GM23338 (cell line): ENCODE measurements around the gene SLC25A47. TPM values are rescaled to one million over a fixed set of nuclear protein-coding genes. Genes with fewer than 3 reads are reported as not detected.

Experiments
- ATAC-seq: fragments of 200-7000 bp; cut with Tn5 transposase; 3 replicates; pipeline ENCODE4 v1.9.1; 2020
- DNase-seq: peaks from one replicate; pipeline ENCODE4 v3.0.0-alpha.2; 2015; ENCODE audit warnings: low spot score
- H2AFZ ChIP-seq: fragments of 200-600 bp; sonication (generic); 2 replicates; pipeline ENCODE4 v1.8.0; 2016; ENCODE audit warnings: antibody characterized with exemption, mild to moderate bottlenecking, moderate library complexity
- H3F3A ChIP-seq: fragments of 200-600 bp; sonication (generic); replicated peaks from 2 replicates; pipeline ENCODE4 v1.8.0; 2017; ENCODE audit warnings: antibody characterized with exemption, mixed run types, low read depth
- H3K27ac ChIP-seq: fragments of 200-600 bp; sonication (generic); 2 replicates; pipeline ENCODE4 v1.6.1; 2016; ENCODE audit warnings: low read depth
- H3K27me3 ChIP-seq: fragments of 200-600 bp; sonication (generic); 2 replicates; pipeline ENCODE4 v1.8.0; 2016; ENCODE audit warnings: mild to moderate bottlenecking, mixed run types, moderate library complexity; ENCODE audit not compliant: insufficient read depth
- H3K36me3 ChIP-seq: fragments of 200-600 bp; sonication (generic); 2 replicates; pipeline ENCODE4 v1.8.0; 2016; ENCODE audit warnings: mild to moderate bottlenecking; ENCODE audit not compliant: insufficient read depth
- H3K4me1 ChIP-seq: fragments of 200-600 bp; sonication (generic); 2 replicates; pipeline ENCODE4 v1.8.0; 2016; ENCODE audit warnings: mild to moderate bottlenecking, moderate library complexity; ENCODE audit not compliant: insufficient read depth
- H3K4me2 ChIP-seq: fragments of 200-600 bp; sonication (generic); 2 replicates; pipeline ENCODE4 v1.7.1; 2017; ENCODE audit warnings: mixed run types
- H3K4me3 ChIP-seq: fragments of 200-600 bp; sonication (generic); 2 replicates; pipeline ENCODE4 v1.6.1; 2016; ENCODE audit warnings: mixed run types
- H3K79me2 ChIP-seq: fragments of 200-600 bp; sonication (generic); replicated peaks from 2 replicates; pipeline ENCODE4 v1.8.0; 2017; ENCODE audit warnings: mild to moderate bottlenecking; ENCODE audit not compliant: insufficient read depth
- H3K9me2 ChIP-seq: fragments of 200-600 bp; sonication (generic); 2 replicates; pipeline ENCODE4 v1.8.0; 2017; ENCODE audit not compliant: insufficient read depth
- H4K20me1 ChIP-seq: fragments of 200-600 bp; sonication (generic); replicated peaks from 2 replicates; pipeline ENCODE4 v1.8.0; 2017; ENCODE audit warnings: mild to moderate bottlenecking; ENCODE audit not compliant: insufficient read depth
- H3K27ac Mint-ChIP-seq: 2 replicates; pipeline ENCODE4 v1.8.0; 2020; ENCODE audit warnings: inconsistent platforms, mild to moderate bottlenecking, moderate library complexity, mixed read lengths
- H3K27me3 Mint-ChIP-seq: 3 replicates; pipeline ENCODE4 v1.8.0; 2022; ENCODE audit warnings: low read depth, mild to moderate bottlenecking, moderate library complexity, mixed read lengths, inconsistent platforms; ENCODE audit not compliant: insufficient read depth, poor library complexity
- H3K36me3 Mint-ChIP-seq: 3 replicates; pipeline ENCODE4 v1.8.0; 2021; ENCODE audit warnings: low read depth, mild to moderate bottlenecking, inconsistent platforms, moderate library complexity, mixed read lengths
- H3K4me1 Mint-ChIP-seq: 3 replicates; pipeline ENCODE4 v1.8.0; 2020; ENCODE audit warnings: mild to moderate bottlenecking, inconsistent platforms, mixed read lengths
- H3K4me3 Mint-ChIP-seq: 3 replicates; pipeline ENCODE4 v1.8.0; 2021; ENCODE audit warnings: moderate library complexity, mild to moderate bottlenecking, inconsistent platforms, mixed read lengths
- H3K9me3 Mint-ChIP-seq: 3 replicates; pipeline ENCODE4 v1.8.0; 2020; ENCODE audit warnings: moderate library complexity, mild to moderate bottlenecking, inconsistent platforms, mixed read lengths
- CREB1 ChIP-seq: fragments of 250-450 bp; sonication (Bioruptor Pico); IDR thresholded peaks from 2 replicates; pipeline ENCODE4 v1.5.0; 2020; ENCODE audit warnings: low read depth, mild to moderate bottlenecking, moderate library complexity
- CTCF ChIP-seq, 2 experiments: fragments of 200-600 bp in 1 of 2; sonication (generic) in 1 of 2; conservative IDR thresholded peaks; 2 replicates each; pipeline versions ENCODE4 v1.5.1 to v1.6.1; 2016 to 2017; ENCODE audit warnings: antibody characterized with exemption in 2 of 2, low read depth in 2 of 2, mild to moderate bottlenecking in 2 of 2, moderate library complexity in 1 of 2
- ETS1 ChIP-seq: IDR thresholded peaks from 2 replicates; pipeline ENCODE4 v1.6.1; 2016; ENCODE audit warnings: antibody characterized with exemption
- EZH2 ChIP-seq: fragments of 200-600 bp; sonication (generic); IDR thresholded peaks from one replicate; pipeline ENCODE4 v1.8.0; 2017; ENCODE audit warnings: antibody characterized with exemption, mild to moderate bottlenecking, low read depth; ENCODE audit not compliant: unreplicated experiment
- EZH2phosphoT487 ChIP-seq: fragments of 200-600 bp; sonication (generic); IDR thresholded peaks from one replicate; pipeline ENCODE4 v1.8.1; 2018; ENCODE audit warnings: antibody characterized with exemption; ENCODE audit not compliant: unreplicated experiment
- JUNB ChIP-seq: IDR thresholded peaks from one replicate; pipeline ENCODE4 v1.6.1; 2016; ENCODE audit warnings: antibody characterized with exemption; ENCODE audit not compliant: unreplicated experiment
- NANOG ChIP-seq: IDR thresholded peaks from 2 replicates; pipeline ENCODE4 v1.6.1; 2016; ENCODE audit warnings: antibody characterized with exemption, borderline replicate concordance
- POLR2AphosphoS5 ChIP-seq: IDR thresholded peaks from 2 replicates; pipeline ENCODE4 v1.6.1; 2016; ENCODE audit warnings: antibody characterized with exemption, low read depth
- REST ChIP-seq: IDR thresholded peaks from one replicate; pipeline ENCODE4 v1.6.1; 2018; ENCODE audit warnings: antibody characterized with exemption; ENCODE audit not compliant: unreplicated experiment
- STAT1 ChIP-seq: IDR thresholded peaks from one replicate; pipeline ENCODE4 v1.6.1; 2016; ENCODE audit warnings: antibody characterized with exemption; ENCODE audit not compliant: unreplicated experiment
- ZNF114 ChIP-seq: fragments of 250-450 bp; sonication (Bioruptor Pico); IDR thresholded peaks from 2 replicates; pipeline ENCODE4 v1.5.0; 2020; ENCODE audit warnings: mild to moderate bottlenecking, moderate library complexity
- ZNF331 ChIP-seq: fragments of 250-450 bp; sonication (Bioruptor Pico); IDR thresholded peaks from 2 replicates; pipeline ENCODE4 v1.5.0; 2020; ENCODE audit warnings: low read depth, mild to moderate bottlenecking, moderate library complexity
- ZNF462 ChIP-seq: fragments of 250-450 bp; sonication (Bioruptor Pico); IDR thresholded peaks from 2 replicates; pipeline ENCODE4 v1.5.0; 2020; ENCODE audit warnings: mild to moderate bottlenecking, moderate library complexity
- polyA plus RNA-seq: library from polyadenylated mRNA; unstranded; fragments of >200 nt; fragmentation: Nextera tagmentation; extraction: Ambion mirVana; gene quantifications from 2 replicates; pipeline ENCODE4 v1.2.1, GENCODE V29; 2016
- total RNA-seq: library from RNA; depleted of rRNA; stranded (reverse); fragments of >200 nt; shearing (Covaris generic); gene quantifications from 2 replicates; pipeline ENCODE4 v1.2.3, GENCODE V29; 2014

Gene SLC25A47
- total and polyA plus RNA-seq, 2 experiments from 2014 or later: not detected

- no peaks in the 10 kb centered on the region for H3K4me1 Mint-ChIP-seq
- no peak for TF ChIP-seq CREB1 (CRISPR knock-in tag)
- TF ChIP-seq EZH2phosphoT487: no peak
- no peak for TF ChIP-seq CTCF (conservative IDR thresholded peaks at IDR 0.05; ENCODE audit: low read depth in 2 of 2)
- no peak for TF ChIP-seq ETS1
- TF ChIP-seq REST: no peak
- no peak for TF ChIP-seq STAT1
- no peak for TF ChIP-seq ZNF114 (CRISPR knock-in tag)
- no peak for TF ChIP-seq ZNF462
- TF ChIP-seq EZH2: no peak
- no peak for TF ChIP-seq NANOG
- TF ChIP-seq ZNF331: no peak
- no peak for TF ChIP-seq POLR2AphosphoS5
- no peak for TF ChIP-seq JUNB
- Histone ChIP-seq H3K9me2 (no peaks in the 10 kb centered on the region), H3F3A (no peaks in the 10 kb centered on the region), H2AFZ (no peak overlapping the region), H4K20me1 (0 out of 2 replicates have a peak, but pooled peaks cover 2% of the 10 kb centered on the region), H3K4me3 (no peak overlapping the region), H3K4me1 (no peaks in the 10 kb centered on the region), H3K27me3 (no peaks in the 10 kb centered on the region), H3K79me2 (no peaks in the 10 kb centered on the region), H3K4me2 (no peak overlapping the region), H3K27ac (no peak overlapping the region), H3K36me3 (peaks cover 39% of the 10 kb centered on the region)
- no peak overlapping the region for H3K27ac Mint-ChIP-seq
- H3K36me3 Mint-ChIP-seq: peaks cover 88% of the 10 kb centered on the region
- DNase-seq: no peak
- ATAC-seq: no peak
- peaks cover 7% of the 10 kb centered on the region for H3K9me3 Mint-ChIP-seq
- H3K4me3 Mint-ChIP-seq: no peak overlapping the region
- H3K27me3 Mint-ChIP-seq: no peaks in the 10 kb centered on the region
Observed at GRCh38 chr14:100350276-100350926, 27.3 kb downstream of the SLC25A47 start.
